ENCODE results near the gene PPIL1.
"Not testable (repeated sequence)": the region's sequence is repeated elsewhere in the genome, so short reads cannot be mapped to it uniquely, and the experiment has no call there.

PPIL1 gene

GRCh38 chr6:36893976-36894932, 19.7 kb upstream of the PPIL1 start:
- peaks cover 6% of the 10 kb centered on the region for H3K36me3 Mint-ChIP-seq (ENCODE audit: low read depth)
- TF ChIP-seq CTCF (IDR thresholded peaks at IDR 0.05): no peak
- no peaks in the 10 kb centered on the region for H3K4me1 Mint-ChIP-seq
- H3K27me3 Mint-ChIP-seq (ENCODE audit: low read depth, poor library complexity): peaks cover 1% of the 10 kb centered on the region
- no peak for DNase-seq
- H3K9me3 Mint-ChIP-seq: no peaks in the 10 kb centered on the region
- peak overlapping the region; percentile 79 for H3K27ac Mint-ChIP-seq
- no peak overlapping the region for H3K4me3 Mint-ChIP-seq

- H3K9me3 Mint-ChIP-seq; H3K36me3 Mint-ChIP-seq (ENCODE audit: low read depth); H3K4me3 Mint-ChIP-seq; H3K27me3 Mint-ChIP-seq (ENCODE audit: low read depth, poor library complexity); H3K27ac Mint-ChIP-seq; DNase-seq: not testable (repeated sequence)
- peaks cover 15% of the 10 kb centered on the region for H3K4me1 Mint-ChIP-seq
Measured at GRCh38 chr6:36891153-36891552, 16.6 kb upstream of the PPIL1 start.

GRCh38 chr6:36890112-36890663, 15.6 kb upstream of the PPIL1 start:
- no peaks in the 10 kb centered on the region for H3K9me3 Mint-ChIP-seq
- H3K4me3 Mint-ChIP-seq: no peak overlapping the region
- peaks cover 21% of the 10 kb centered on the region for H3K4me1 Mint-ChIP-seq
- TF ChIP-seq CTCF (IDR thresholded peaks at IDR 0.05): no peak
- peaks cover 9% of the 10 kb centered on the region for H3K27me3 Mint-ChIP-seq (ENCODE audit: low read depth, poor library complexity)
- H3K27ac Mint-ChIP-seq: no peak overlapping the region
- H3K36me3 Mint-ChIP-seq (ENCODE audit: low read depth): no peaks in the 10 kb centered on the region
- DNase-seq: no peak

GRCh38 chr6:36888654-36889481, 14.3 kb upstream of the PPIL1 start:
- Mint-ChIP-seq H3K4me3 (no peak overlapping the region), H3K9me3 (no peaks in the 10 kb centered on the region), H3K27me3 (ENCODE audit: low read depth, poor library complexity) (peaks cover 9% of the 10 kb centered on the region), H3K36me3 (ENCODE audit: low read depth) (no peaks in the 10 kb centered on the region), H3K27ac (no peak overlapping the region), H3K4me1 (peaks cover 22% of the 10 kb centered on the region)
- TF ChIP-seq CTCF (IDR thresholded peaks at IDR 0.05): no peak
- DNase-seq: no peak

GRCh38 chr6:36888115-36888643, 13.6 kb upstream of the PPIL1 start:
- Mint-ChIP-seq H3K4me1 (peaks cover 22% of the 10 kb centered on the region), H3K9me3 (no peaks in the 10 kb centered on the region), H3K27ac (no peak overlapping the region), H3K4me3 (no peak overlapping the region), H3K36me3 (ENCODE audit: low read depth) (no peaks in the 10 kb centered on the region), H3K27me3 (ENCODE audit: low read depth, poor library complexity) (peaks cover 9% of the 10 kb centered on the region)
- no peak for TF ChIP-seq CTCF (IDR thresholded peaks at IDR 0.05)
- no peak for DNase-seq
